IMR-90 (cell line): ENCODE measurements around the gene SLC45A2. TPM values are rescaled to one million over a fixed set of nuclear protein-coding genes. Genes with fewer than 3 reads are reported as not detected.

Source experiments
- ATAC-seq: fragments of 200-7000 bp; cut with Tn5 transposase; 2 replicates; pipeline ENCODE4 v1.9.1; 2020; ENCODE audit warnings: low read depth, mild to moderate bottlenecking, moderate library complexity
- BruUV-seq: library from RNA; stranded (reverse); fragments of 400-500 nt; replicated peaks from 2 replicates; lab custom pipeline; 2021; lab: Mats Ljungman, UMichigan
- CTCF ChIA-PET: fragments of 300-600 bp; formaldehyde crosslinking; extraction: SDS; loops from one replicate; lab custom pipeline; 2021; ENCODE audit warnings: antibody characterized with exemption; lab: Yijun Ruan, JAX
- POLR2A ChIA-PET: fragments of 300-600 bp; sonication (Branson Sonifier 250); formaldehyde crosslinking; loops from one replicate; lab custom pipeline; 2022; ENCODE audit warnings: antibody characterized with exemption; ENCODE audit not compliant: unreplicated experiment; lab: Charles Lee
- DNase-seq: peaks from one replicate; pipeline ENCODE4 v3.0.0; 2013
- H2AFZ ChIP-seq: replicated peaks from 2 replicates; pipeline ENCODE3; 2013; ENCODE audit warnings: low read length, mild to moderate bottlenecking; ENCODE audit not compliant: poor library complexity
- H2AK5ac ChIP-seq: 2 replicates; pipeline ENCODE4 v1.6.1; 2013; ENCODE audit warnings: low read depth, low read length, inconsistent platforms
- H2AK9ac ChIP-seq: replicated peaks from 2 replicates; pipeline ENCODE3; 2013; ENCODE audit warnings: mild to moderate bottlenecking, low read depth, low read length, moderate library complexity; ENCODE audit not compliant: poor library complexity
- H2BK120ac ChIP-seq: 2 replicates; pipeline ENCODE4 v1.6.1; 2013; ENCODE audit warnings: low read depth, low read length, inconsistent platforms
- H2BK15ac ChIP-seq: 3 replicates; pipeline ENCODE4 v1.6.1; 2013; ENCODE audit warnings: low read depth, low read length, inconsistent platforms
- H2BK20ac ChIP-seq: 2 replicates; pipeline ENCODE4 v1.6.1; 2013; ENCODE audit warnings: low read depth, mild to moderate bottlenecking, inconsistent platforms, low read length, moderate library complexity
- H2BK5ac ChIP-seq: 2 replicates; pipeline ENCODE4 v1.6.1; 2013; ENCODE audit warnings: mild to moderate bottlenecking, low read depth, low read length, inconsistent platforms; ENCODE audit not compliant: poor library complexity, severe bottlenecking
- H3K14ac ChIP-seq: replicated peaks from 2 replicates; pipeline ENCODE4 v1.6.1; 2013; ENCODE audit warnings: low read depth, low read length, inconsistent platforms
- H3K18ac ChIP-seq: 2 replicates; pipeline ENCODE4 v1.6.1; 2013; ENCODE audit warnings: low read depth, low read length, control low read depth
- H3K23ac ChIP-seq: 2 replicates; pipeline ENCODE4 v1.6.1; 2013; ENCODE audit warnings: low read depth, low read length, inconsistent platforms
- H3K27ac ChIP-seq: 2 replicates; pipeline ENCODE4 v1.5.1; 2013; ENCODE audit warnings: mild to moderate bottlenecking, control low read depth, low read length; ENCODE audit not compliant: insufficient read depth
- H3K27me3 ChIP-seq: 2 replicates; pipeline ENCODE4 v1.6.1; 2013; ENCODE audit warnings: low read length; ENCODE audit not compliant: control insufficient read depth, insufficient read depth
- H3K36me3 ChIP-seq: 2 replicates; pipeline ENCODE4 v1.6.1; 2013; ENCODE audit warnings: low read length, mixed read lengths; ENCODE audit not compliant: control insufficient read depth, insufficient read depth
- H3K4ac ChIP-seq: 2 replicates; pipeline ENCODE4 v1.6.1; 2013; ENCODE audit warnings: low read depth, low read length, inconsistent platforms
- H3K4me1 ChIP-seq: 2 replicates; pipeline ENCODE4 v1.6.1; 2013; ENCODE audit warnings: low read length, mixed read lengths; ENCODE audit not compliant: control insufficient read depth, insufficient read depth
- H3K4me2 ChIP-seq: 2 replicates; pipeline ENCODE4 v1.6.1; 2013; ENCODE audit warnings: low read depth, mild to moderate bottlenecking, control low read depth, low read length, moderate library complexity
- H3K4me3 ChIP-seq: 2 replicates; pipeline ENCODE4 v1.5.1; 2013; ENCODE audit warnings: low read depth, mild to moderate bottlenecking, control low read depth, low read length, moderate library complexity; ENCODE audit not compliant: insufficient read depth
- H3K56ac ChIP-seq: 2 replicates; pipeline ENCODE4 v1.6.1; 2013; ENCODE audit warnings: low read length, inconsistent platforms; ENCODE audit not compliant: insufficient read depth; ENCODE audit errors: extremely low read depth
- H3K79me1 ChIP-seq, 2 experiments: 2 replicates each; pipeline ENCODE4 v1.6.1; 2013; ENCODE audit warnings: low read length in 2 of 2, inconsistent platforms in 1 of 2, low read depth in 1 of 2
- H3K9ac ChIP-seq: 2 replicates; pipeline ENCODE4 v1.6.1; 2013; ENCODE audit warnings: low read depth, low read length, control low read depth
- H3K9me1 ChIP-seq: 2 replicates; pipeline ENCODE4 v1.6.1; 2013; ENCODE audit warnings: low read length, inconsistent platforms; ENCODE audit not compliant: insufficient read depth
- H3K9me3 ChIP-seq: 2 replicates; pipeline ENCODE4 v1.6.1; 2013; ENCODE audit warnings: low read length; ENCODE audit not compliant: control insufficient read depth, insufficient read depth
- H4K20me1 ChIP-seq: 2 replicates; pipeline ENCODE4 v1.6.1; 2013; ENCODE audit warnings: low read length, inconsistent platforms; ENCODE audit not compliant: insufficient read depth
- H4K5ac ChIP-seq: 2 replicates; pipeline ENCODE4 v1.6.1; 2013; ENCODE audit warnings: mild to moderate bottlenecking, low read depth, low read length, control low read depth
- H4K8ac ChIP-seq, 2 experiments: 2 replicates each; pipeline ENCODE4 v1.6.1; 2013; ENCODE audit warnings: low read depth in 2 of 2, low read length in 2 of 2, control low read depth in 1 of 2, inconsistent platforms in 1 of 2
- H4K91ac ChIP-seq: 2 replicates; pipeline ENCODE4 v1.6.1; 2013; ENCODE audit warnings: low read depth, low read length, inconsistent platforms; ENCODE audit not compliant: insufficient read depth
- CHD1 ChIP-seq: IDR thresholded peaks from 2 replicates; pipeline ENCODE4 v1.6.1; 2012; ENCODE audit warnings: low read depth, low read length, improper control_type of control experiment
- POLR2A ChIP-seq: IDR thresholded peaks from 2 replicates; pipeline ENCODE4 v1.6.1; 2012; ENCODE audit warnings: mild to moderate bottlenecking, low read depth, low read length
- SMC3 ChIP-seq: fragments of 150-350 bp; IDR thresholded peaks from 2 replicates; pipeline ENCODE4 v1.6.1; 2016; ENCODE audit warnings: low read depth, mild to moderate bottlenecking, antibody characterized with exemption, low read length, moderate library complexity
- USF2 ChIP-seq: fragments of 150-350 bp; IDR thresholded peaks from 2 replicates; pipeline ENCODE4 v1.6.1; 2017; ENCODE audit warnings: mild to moderate bottlenecking, antibody characterized with exemption, low read length, low read depth
- WGBS, 2 experiments: methylation state at CpG; one replicate each; pipeline versions ENCODE4 v1.1.5 to v1.1.7; 2013; ENCODE audit warnings: missing lambda C conversion rate in 2 of 2; ENCODE audit not compliant: insufficient read length in 1 of 2; ENCODE audit errors: extremely low coverage in 2 of 2; 5-methylcytosine and 5-hydroxymethylcytosine counted together
- dilution Hi-C: fragments of 300-500 bp; cut with HindIII; formaldehyde crosslinking; loops from one replicate; pipeline ENCODE4 v1.14.3; 2018; ENCODE audit warnings: low sequenced_read_pairs; ENCODE audit not compliant: unreplicated experiment
- in situ Hi-C: fragments of 300-500 bp; cut with MboI; formaldehyde crosslinking; loops from 3 replicates; pipeline ENCODE4 v1.14.3; 2019; ENCODE audit warnings: low sequenced_read_pairs, inconsistent platforms, mixed read lengths
- intact Hi-C: fragments of 100-400 bp; cut with micrococcal nuclease; formaldehyde crosslinking; loops from 2 replicates; pipeline ENCODE4 v1.10.0; 2022
- polyA plus RNA-seq, 3 experiments: library from polyadenylated mRNA; depleted of rRNA; stranded (reverse); fragments of >200 nt; gene quantifications; 2 replicates each; pipeline ENCODE4 v1.2.3, GENCODE V29; 2012; ENCODE audit warnings: low replicate concordance in 1 of 3
- total RNA-seq: library from RNA; depleted of rRNA; stranded (reverse); fragments of >200 nt; gene quantifications from 2 replicates; pipeline ENCODE4 v1.2.3, GENCODE V29; 2012

Gene SLC45A2
- total and polyA plus RNA-seq, 2 of the 4 experiments (the other 2 are of a cell fraction), result 0.07 TPM; not detected in 1

GRCh38 chr5:34031966-34032365, 47.5 kb upstream of the SLC45A2 start:
- H3K27ac ChIP-seq, result no peak overlapping the region
- H4K91ac ChIP-seq, result no peak overlapping the region
- no peak overlapping the region for H2BK5ac ChIP-seq
- no peak overlapping the region for H4K8ac ChIP-seq
- no peak overlapping the region for H3K4me2 ChIP-seq
- H3K27me3 ChIP-seq, result no peaks in the 10 kb centered on the region
- ChIA-PET CTCF (no interaction called here), POLR2A (no interaction called here)
- no peak overlapping the region for H3K56ac ChIP-seq
- in situ Hi-C loops, result no loop called here
- TF ChIP-seq CHD1, result no peak
- no peak for TF ChIP-seq USF2
- TF ChIP-seq SMC3, result no peak
- no peak for TF ChIP-seq POLR2A
- H3K36me3 ChIP-seq, result no peaks in the 10 kb centered on the region
- H2BK15ac ChIP-seq, result no peak overlapping the region
- H3K9me3 ChIP-seq, result no peaks in the 10 kb centered on the region
- no peak overlapping the region for H2AFZ ChIP-seq
- no CpG with 5 or more reads among the region's 3 CpGs for whole genome bisulfite sequencing, 2 experiments
- no peak overlapping the region for H3K18ac ChIP-seq
- H2AK5ac ChIP-seq, result no peak overlapping the region
- no peak overlapping the region for H4K5ac ChIP-seq
- H3K9ac ChIP-seq, result no peak overlapping the region
- H3K4ac ChIP-seq, result no peak overlapping the region
- no peak overlapping the region for H2BK120ac ChIP-seq
- no peak overlapping the region for H2BK20ac ChIP-seq
- no peak overlapping the region for H3K23ac ChIP-seq
- ATAC-seq (no peak), DNase-seq (no peak)
- intact Hi-C loops, result no loop called here
- dilution Hi-C loops, result no loop called here
- H3K4me3 ChIP-seq, result no peak overlapping the region
- H3K79me1 ChIP-seq, result no peaks in the 10 kb centered on the region
- H2AK9ac ChIP-seq, result no peak overlapping the region
- H3K14ac ChIP-seq, result no peak overlapping the region
- no peaks in the 10 kb centered on the region; the same call in 1 of the 2 replicates for H3K9me1 ChIP-seq
- no peaks in the 10 kb centered on the region for H3K4me1 ChIP-seq
- no TSS peak for BruUV-seq
- no peaks in the 10 kb centered on the region for H4K20me1 ChIP-seq
